Suprapubic skin (tissue), 3 donors: ENCODE results near the gene PCSK4.

Source experiments
- CTCF ChIP-seq, 2 donors: fragments of 200-600 bp in 1 of 2; fragments of 450-650 bp in 1 of 2; sonication (generic) in 1 of 2; IDR thresholded peaks; one replicate each; pipeline ENCODE4 v1.5.1; 2016 to 2019; ENCODE audit warnings: antibody characterized with exemption in 2 of 2, mild to moderate bottlenecking in 1 of 2, moderate library complexity in 1 of 2
- EP300 ChIP-seq: sonication (generic); formaldehyde crosslinking; IDR thresholded peaks from one replicate; pipeline ENCODE4 v1.6.1; 2017; ENCODE audit warnings: antibody characterized with exemption
- POLR2A ChIP-seq, 2 donors: fragments of 450-650 bp; IDR thresholded peaks; one replicate each; pipeline ENCODE4 v1.6.1; 2017; ENCODE audit warnings: antibody characterized with exemption in 2 of 2, mild to moderate bottlenecking in 2 of 2, moderate library complexity in 2 of 2

DNA sequence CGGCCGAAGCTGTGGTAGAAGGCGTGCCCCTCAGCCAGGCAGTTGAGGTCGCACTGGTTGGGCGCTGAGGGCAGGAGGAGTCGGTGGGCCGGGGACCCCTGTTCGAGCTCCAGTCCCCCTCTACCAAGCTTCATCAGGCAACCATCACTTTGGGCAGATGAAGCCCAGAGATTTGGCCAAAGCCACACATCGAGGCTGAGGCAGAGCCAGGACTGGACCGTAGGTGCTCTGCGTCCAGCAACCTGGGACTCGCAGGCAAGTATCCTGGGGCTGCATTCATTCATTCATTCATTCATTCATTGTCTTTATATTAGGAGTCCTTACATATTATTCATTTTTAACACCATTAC lies 18.3 kb upstream of the PCSK4 start:
- TF ChIP-seq CTCF (IDR thresholded peaks at IDR 0.05) (no peak), POLR2A (IDR thresholded peaks at IDR 0.05) (no peak), EP300 (no peak)
